GM18499 (cell line): Measurements from ENCODE around the gene PIGR.
A peak's percentile ranks its signal among the peaks of the same experiment; 100 is the strongest.
"Not testable (repeated sequence)": the region's sequence is repeated elsewhere in the genome, so short reads cannot be mapped to it uniquely, and the experiment has no call there.

Experiments
- ATAC-seq: cut with Tn5 transposase; IDR thresholded peaks from one replicate; pipeline ENCODE4 v1.9.1; 2021; ENCODE audit warnings: moderate number of reproducible peaks; ENCODE audit not compliant: insufficient read depth, unreplicated experiment

PIGR gene

DNA sequence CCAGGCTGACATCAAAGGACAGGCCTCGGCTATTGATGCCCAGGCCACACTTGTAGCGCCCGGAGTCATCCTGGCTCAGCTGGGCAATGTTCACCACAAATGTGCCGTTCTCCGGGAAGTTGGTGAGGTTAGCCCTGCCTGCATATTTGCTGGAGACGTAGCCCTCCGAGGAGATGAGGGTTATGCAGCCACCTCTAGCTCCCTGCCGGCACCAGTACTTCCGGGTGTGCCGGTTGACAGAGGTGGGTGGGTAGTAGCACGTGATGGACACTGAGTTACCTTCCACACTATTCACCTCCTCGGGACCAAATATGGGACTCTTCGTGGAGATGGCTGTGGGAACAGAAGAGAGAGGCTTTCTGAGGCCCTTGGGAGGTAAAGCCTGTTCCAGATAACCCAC lies 7.1 kb downstream of the PIGR start:
- ATAC-seq: no peak

GRCh38 chr1:206937425-206937824 lies 8.8 kb downstream of the PIGR start:
- ATAC-seq: no peak

- ATAC-seq: no peak
Observed at GRCh38 chr1:206935491-206936067, 10.7 kb downstream of the PIGR start.

DNA sequence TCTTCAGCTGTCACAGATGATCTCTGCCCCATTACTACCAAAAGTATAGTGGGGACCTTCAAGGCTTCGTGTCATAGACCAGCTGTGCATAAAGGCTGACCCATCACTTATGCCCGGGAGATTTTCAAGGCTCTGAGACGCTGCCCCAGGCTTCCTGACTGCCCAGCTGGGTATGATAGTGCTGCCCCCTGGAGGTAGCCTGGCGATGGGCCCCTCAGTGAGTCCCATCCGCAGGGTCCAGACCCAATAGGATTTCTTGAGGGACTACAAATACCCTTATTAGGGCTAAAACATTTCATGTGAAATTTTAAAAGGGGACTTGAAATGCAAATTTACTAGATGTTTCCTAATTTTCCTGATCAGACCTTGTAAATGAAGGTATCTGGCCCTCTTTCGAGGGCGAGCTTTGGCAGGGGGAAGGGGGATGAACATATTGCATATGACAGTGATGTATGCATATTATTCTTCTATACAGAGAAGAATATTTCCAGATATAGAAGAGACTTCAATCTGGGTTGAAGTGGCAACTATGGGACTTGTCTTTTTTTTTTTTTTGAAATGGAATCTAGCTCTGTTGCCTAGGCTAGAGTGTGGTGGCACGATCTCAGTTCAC lies 12.8 kb downstream of the PIGR start:
- no peak for ATAC-seq

DNA sequence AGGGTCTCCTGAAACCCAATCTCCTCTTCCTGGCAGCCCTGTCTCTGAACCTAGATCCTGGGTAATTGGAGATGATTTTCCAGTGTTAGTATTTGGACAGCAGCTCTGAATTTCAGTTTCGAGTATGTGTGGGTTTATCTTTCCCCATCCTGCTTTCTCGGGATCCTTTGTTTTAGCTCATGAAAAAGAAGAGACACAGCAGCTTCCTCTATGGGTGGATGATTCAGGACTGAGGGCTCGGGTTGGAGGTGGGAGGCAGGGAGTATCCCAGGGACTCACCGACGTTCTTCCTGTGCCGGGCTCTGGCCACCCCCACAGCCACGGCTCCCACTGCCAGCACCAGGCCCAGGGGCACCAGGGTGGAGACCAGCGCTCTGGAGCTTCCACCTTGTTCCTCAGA lies 14.1 kb downstream of the PIGR start:
- no peak for ATAC-seq

- ATAC-seq: no peak
Observed at GRCh38 chr1:206931709-206932108, 14.6 kb downstream of the PIGR start.

- peak; percentile 56 for ATAC-seq
Observed at GRCh38 chr1:206930210-206930798, 16.0 kb downstream of the PIGR start.

GRCh38 chr1:206929524-206929923 lies 16.7 kb downstream of the PIGR start:
- no peak for ATAC-seq

DNA sequence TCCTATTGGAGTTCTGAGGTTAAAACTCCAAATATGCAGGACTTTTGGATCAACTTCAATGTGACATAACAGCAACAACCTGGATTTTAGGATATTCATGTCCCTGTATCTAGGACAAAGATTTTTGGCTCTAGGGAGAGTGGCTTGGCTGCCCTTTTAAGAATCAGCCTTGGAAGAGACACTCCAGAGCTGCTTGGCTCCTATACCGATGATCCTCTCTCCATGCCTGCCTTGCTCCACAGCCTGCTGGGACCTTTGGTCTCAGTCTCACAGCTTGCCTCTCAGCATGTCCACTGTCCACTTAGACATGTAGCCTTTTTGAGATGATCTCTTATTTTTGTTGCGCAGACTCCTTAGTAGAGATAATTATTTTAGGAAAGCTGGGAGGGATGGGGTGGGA lies 20.0 kb downstream of the PIGR start:
- ATAC-seq: no peak

DNA sequence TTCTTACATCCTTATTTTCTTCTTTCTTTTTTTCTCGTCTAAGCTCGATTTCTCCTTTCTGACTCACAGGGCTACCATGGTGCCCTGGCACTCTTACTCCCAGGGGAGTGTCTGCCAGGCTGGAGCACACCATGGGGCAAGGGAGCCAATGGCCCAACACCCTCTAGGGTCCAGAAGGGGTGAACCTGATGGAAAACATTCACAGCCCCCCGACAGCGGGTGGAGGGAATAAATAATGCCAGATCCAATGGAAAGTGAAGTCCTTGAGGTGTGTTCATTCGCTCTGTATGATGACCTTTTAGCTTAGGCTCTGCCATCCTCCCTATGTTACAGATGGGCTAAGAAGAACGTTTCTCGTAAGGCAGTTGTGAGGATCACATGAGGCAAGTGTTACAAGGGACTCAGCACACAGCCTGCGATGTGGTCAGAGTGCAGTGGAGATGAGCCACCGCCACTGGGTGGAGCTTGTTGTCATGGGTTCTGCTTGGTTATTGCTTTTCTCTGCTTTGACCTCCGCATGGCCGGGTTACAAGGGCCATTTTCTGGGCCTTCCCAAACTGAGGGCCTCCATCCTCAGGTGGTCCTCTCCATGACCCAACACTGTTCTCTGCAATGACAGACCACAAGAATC lies 21.0 kb downstream of the PIGR start:
- peak; percentile 46 for ATAC-seq

GRCh38 chr1:206924592-206925105 lies 21.6 kb downstream of the PIGR start:
- peak; percentile 8 for ATAC-seq

- not testable (repeated sequence) for ATAC-seq
Observed at GRCh38 chr1:206923961-206924557, 22.2 kb downstream of the PIGR start.

GRCh38 chr1:206923009-206923960 lies 23.0 kb downstream of the PIGR start:
- no peak for ATAC-seq

DNA sequence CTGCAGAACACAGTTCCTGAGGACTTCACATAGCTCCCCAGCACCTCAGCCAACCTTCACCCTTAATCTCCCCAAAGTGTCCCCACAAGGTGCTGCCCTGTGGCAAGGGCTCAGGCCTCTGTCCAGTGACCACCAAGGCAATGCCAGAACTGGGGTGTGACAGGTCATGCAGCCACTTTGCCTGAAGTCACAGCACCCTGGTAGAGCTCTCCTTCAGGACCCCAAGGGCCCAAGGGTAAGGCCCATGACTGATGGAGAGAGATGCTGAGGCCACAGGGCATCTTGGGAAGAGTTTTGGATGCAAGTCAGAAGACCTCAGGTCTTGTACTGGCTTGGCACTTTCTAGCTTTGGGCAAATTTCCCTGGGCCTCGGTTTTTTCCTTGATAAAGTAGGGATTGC lies 23.7 kb downstream of the PIGR start:
- ATAC-seq: no peak

- ATAC-seq: no peak
Observed at GRCh38 chr1:206921772-206922265, 24.4 kb downstream of the PIGR start, which contains the start of gene FCMR. Gene FCMR, minus strand, starts transcription at chr1:206921941. Its CDS starts 87 bp downstream, at chr1:206921854.

GRCh38 chr1:206918076-206918475 lies 28.2 kb downstream of the PIGR start:
- ATAC-seq: no peak

- no peak for ATAC-seq
Observed at GRCh38 chr1:206916000-206916709, 30.1 kb downstream of the PIGR start.

GRCh38 chr1:206915030-206915735 lies 31.1 kb downstream of the PIGR start:
- no peak for ATAC-seq
